H9 (cell line): Measurements from ENCODE around the gene PTPRR. TPM values are rescaled to one million over a fixed set of nuclear protein-coding genes. Genes with fewer than 3 reads are reported as not detected.

Source experiments
- DNase-seq: peaks from one replicate; pipeline ENCODE4 v3.0.0-alpha.2; 2017
- H2AFZ ChIP-seq: one replicate; pipeline ENCODE4 v1.6.1; 2013; ENCODE audit warnings: mild to moderate bottlenecking, low read length, control low read depth, moderate library complexity
- H2AK5ac ChIP-seq: 2 replicates; pipeline ENCODE4 v1.6.1; 2013; ENCODE audit warnings: low read length, control low read depth, mixed read lengths; ENCODE audit not compliant: insufficient read length
- H2BK120ac ChIP-seq: one replicate; pipeline ENCODE4 v1.6.1; 2013; ENCODE audit warnings: low read depth, mild to moderate bottlenecking, low read length, control low read depth, inconsistent platforms; ENCODE audit not compliant: poor library complexity, severe bottlenecking
- H2BK12ac ChIP-seq: 2 replicates; pipeline ENCODE4 v1.6.1; 2013; ENCODE audit warnings: low read length, control low read depth, mixed read lengths, low read depth; ENCODE audit not compliant: insufficient read length
- H2BK15ac ChIP-seq: 2 replicates; pipeline ENCODE4 v1.6.1; 2013; ENCODE audit warnings: low read depth, low read length, control low read depth
- H2BK20ac ChIP-seq: one replicate; pipeline ENCODE4 v1.6.1; 2013; ENCODE audit warnings: low read depth, mild to moderate bottlenecking, low read length, control low read depth, inconsistent platforms; ENCODE audit not compliant: poor library complexity, severe bottlenecking
- H2BK5ac ChIP-seq: 2 replicates; pipeline ENCODE4 v1.6.1; 2013; ENCODE audit warnings: low read length, control low read depth, mixed read lengths; ENCODE audit not compliant: insufficient read length
- H3K14ac ChIP-seq: 2 replicates; pipeline ENCODE4 v1.6.1; 2013; ENCODE audit warnings: low read length, control low read depth; ENCODE audit not compliant: insufficient read depth
- H3K18ac ChIP-seq: 2 replicates; pipeline ENCODE4 v1.6.1; 2013; ENCODE audit warnings: low read depth, mild to moderate bottlenecking, mixed read lengths, low read length, control low read depth; ENCODE audit not compliant: insufficient read length
- H3K23ac ChIP-seq: 2 replicates; pipeline ENCODE4 v1.6.1; 2013; ENCODE audit warnings: low read length, control low read depth, mixed read lengths, low read depth; ENCODE audit not compliant: insufficient read length
- H3K23me2 ChIP-seq: 2 replicates; pipeline ENCODE4 v1.6.1; 2013; ENCODE audit warnings: low read depth, mild to moderate bottlenecking, mixed read lengths, low read length, control low read depth; ENCODE audit not compliant: insufficient read length, poor library complexity, severe bottlenecking
- H3K27ac ChIP-seq: 2 replicates; pipeline ENCODE4 v1.5.1; 2013; ENCODE audit warnings: low read length, control low read depth, mixed read lengths, low read depth; ENCODE audit not compliant: insufficient read length
- H3K27me3 ChIP-seq: 2 replicates; pipeline ENCODE4 v1.6.1; 2013; ENCODE audit warnings: low read length, control low read depth, inconsistent platforms; ENCODE audit not compliant: insufficient read depth
- H3K4ac ChIP-seq: 2 replicates; pipeline ENCODE4 v1.6.1; 2013; ENCODE audit warnings: low read depth, mild to moderate bottlenecking, control low read depth, inconsistent platforms, low read length, moderate library complexity
- H3K4me1 ChIP-seq: 2 replicates; pipeline ENCODE4 v1.6.1; 2013; ENCODE audit warnings: low read length, control low read depth, inconsistent platforms; ENCODE audit not compliant: insufficient read depth
- H3K4me2 ChIP-seq: 2 replicates; pipeline ENCODE4 v1.6.1; 2013; ENCODE audit warnings: low read length, control low read depth, mixed read lengths; ENCODE audit not compliant: insufficient read length, insufficient read depth
- H3K56ac ChIP-seq: 2 replicates; pipeline ENCODE4 v1.6.1; 2013; ENCODE audit warnings: low read depth, mild to moderate bottlenecking, mixed read lengths, low read length, control low read depth; ENCODE audit not compliant: insufficient read length
- H3K79me1 ChIP-seq: 2 replicates; pipeline ENCODE4 v1.6.1; 2013; ENCODE audit warnings: low read depth, mild to moderate bottlenecking, moderate library complexity, low read length, control low read depth, inconsistent platforms; ENCODE audit not compliant: insufficient read depth, poor library complexity, severe bottlenecking
- H3K79me2 ChIP-seq: 2 replicates; pipeline ENCODE4 v1.6.1; 2013; ENCODE audit warnings: low read length, control low read depth, inconsistent platforms; ENCODE audit not compliant: insufficient read depth
- H3K9ac ChIP-seq: 2 replicates; pipeline ENCODE4 v1.6.1; 2013; ENCODE audit warnings: low read length, control low read depth, mixed read lengths; ENCODE audit not compliant: insufficient read length; ENCODE audit errors: extremely low read depth
- H3K9me3 ChIP-seq: one replicate; pipeline ENCODE4 v1.6.1; 2013; ENCODE audit warnings: low read depth, low read length, inconsistent platforms; ENCODE audit not compliant: control insufficient read depth
- H3T11ph ChIP-seq: one replicate; pipeline ENCODE4 v1.6.1; 2013; ENCODE audit warnings: mild to moderate bottlenecking, low read length, control low read depth, inconsistent platforms
- H4K20me1 ChIP-seq: one replicate; pipeline ENCODE4 v1.6.1; 2013; ENCODE audit not compliant: control insufficient read depth, insufficient read length, insufficient read depth
- H4K5ac ChIP-seq: 2 replicates; pipeline ENCODE4 v1.6.1; 2013; ENCODE audit warnings: low read depth, mild to moderate bottlenecking, mixed read lengths, low read length, control low read depth; ENCODE audit not compliant: insufficient read length
- H4K8ac ChIP-seq: replicated peaks from 2 replicates; pipeline ENCODE4 v1.6.1; 2013; ENCODE audit warnings: low read length, control low read depth, mixed read lengths, low read depth; ENCODE audit not compliant: insufficient read length
- H4K91ac ChIP-seq: 2 replicates; pipeline ENCODE4 v1.6.1; 2013; ENCODE audit warnings: low read depth, mild to moderate bottlenecking, moderate library complexity, mixed read lengths, low read length, control low read depth; ENCODE audit not compliant: insufficient read length
- H3K27ac Mint-ChIP-seq, 3 experiments: 2 replicates in 2 of 3; 3 replicates in 1 of 3; pipeline ENCODE4 v1.8.0; 2020 to 2021; ENCODE audit warnings: mixed read lengths in 3 of 3, mild to moderate bottlenecking in 1 of 3, moderate library complexity in 1 of 3
- H3K27me3 Mint-ChIP-seq: 2 replicates; pipeline ENCODE4 v1.8.0; 2021; ENCODE audit warnings: low read depth, mild to moderate bottlenecking, moderate library complexity, mixed read lengths
- H3K36me3 Mint-ChIP-seq, 3 experiments: 2 replicates in 2 of 3; 3 replicates in 1 of 3; pipeline ENCODE4 v1.8.0; 2020 to 2021; ENCODE audit warnings: low read depth in 3 of 3, mixed read lengths in 3 of 3; ENCODE audit not compliant: insufficient read depth in 1 of 3
- H3K4me1 Mint-ChIP-seq, 2 experiments: 2 replicates each; pipeline ENCODE4 v1.8.0; 2020; ENCODE audit warnings: mixed read lengths in 2 of 2
- H3K4me3 Mint-ChIP-seq, 2 experiments: 2 replicates in 1 of 2; 3 replicates in 1 of 2; pipeline ENCODE4 v1.8.0; 2020 to 2021; ENCODE audit warnings: mild to moderate bottlenecking in 2 of 2, mixed read lengths in 2 of 2, moderate library complexity in 1 of 2
- H3K9me3 Mint-ChIP-seq, 2 experiments: 2 replicates in 1 of 2; 3 replicates in 1 of 2; pipeline ENCODE4 v1.8.0; 2020; ENCODE audit warnings: mild to moderate bottlenecking in 2 of 2, mixed read lengths in 2 of 2, moderate library complexity in 1 of 2
- CTCF ChIP-seq: fragments of 200-600 bp; sonication (generic); conservative IDR thresholded peaks from 3 replicates; pipeline ENCODE4 v1.8.0; 2021; ENCODE audit warnings: antibody characterized with exemption, mild to moderate bottlenecking
- WGBS: extraction: QIAGEN DNeasy Blood & Tissue Kit; methylation state at CpG from one replicate; pipeline ENCODE4 v1.1.7; 2013; ENCODE audit warnings: missing lambda C conversion rate, low lambda C conversion rate, mixed read lengths; ENCODE audit not compliant: insufficient read length; ENCODE audit errors: extremely low coverage; 5-methylcytosine and 5-hydroxymethylcytosine counted together
- total RNA-seq: library from RNA; stranded (reverse); gene quantifications from 2 replicates; pipeline ENCODE4 v1.2.1, GENCODE V29; 2021

The PTPRR gene
- total RNA-seq, 1 experiment from 2014 or later, result 0.22 TPM

- DNase-seq, result no peak
- H4K20me1 ChIP-seq, result no peaks in the 10 kb centered on the region
- no peak overlapping the region for H3K27ac ChIP-seq
- H2AK5ac ChIP-seq, result no peak overlapping the region
- no peaks in the 10 kb centered on the region for H3K79me1 ChIP-seq
- no peaks in the 10 kb centered on the region for H3K36me3 Mint-ChIP-seq
- no peak overlapping the region for H4K91ac ChIP-seq
- no peak for TF ChIP-seq CTCF
- H3K14ac ChIP-seq, result no peak overlapping the region
- H3K27me3 Mint-ChIP-seq, result no peaks in the 10 kb centered on the region
- H2BK20ac ChIP-seq, result no peak overlapping the region
- H3T11ph ChIP-seq, result no peak overlapping the region
- no peaks in the 10 kb centered on the region for H3K4me1 ChIP-seq
- no CpG with 5 or more reads among the region's 3 CpGs for WGBS
- H3K27me3 ChIP-seq, result no peaks in the 10 kb centered on the region
- H4K8ac ChIP-seq, result no peak overlapping the region
- H4K5ac ChIP-seq, result no peak overlapping the region
- no peak overlapping the region for H3K4me3 Mint-ChIP-seq
- no peak overlapping the region for H3K23ac ChIP-seq
- no peak overlapping the region for H2BK15ac ChIP-seq
- H2BK5ac ChIP-seq, result no peak overlapping the region
- H2AFZ ChIP-seq, result no peak overlapping the region
- H3K9me3 ChIP-seq, result no peaks in the 10 kb centered on the region
- H3K4me2 ChIP-seq, result no peak overlapping the region
- H3K27ac Mint-ChIP-seq, result no peak overlapping the region
- no peaks in the 10 kb centered on the region for H3K79me2 ChIP-seq
- H3K4me1 Mint-ChIP-seq, result no peaks in the 10 kb centered on the region; a peak in 1 of 4 replicates
- no peak overlapping the region for H3K18ac ChIP-seq
- no peaks in the 10 kb centered on the region for H3K9me3 Mint-ChIP-seq
- no peak overlapping the region for H3K9ac ChIP-seq
- no peaks in the 10 kb centered on the region for H3K23me2 ChIP-seq
- H3K4ac ChIP-seq, result no peak overlapping the region
- no peak overlapping the region for H2BK12ac ChIP-seq
- no peak overlapping the region for H3K56ac ChIP-seq
- H2BK120ac ChIP-seq, result no peak overlapping the region
Observed at GRCh38 chr12:70628701-70629480, 291.6 kb downstream of the PTPRR start.
